GM12864 (cell line): ENCODE data around the gene SLC6A1.

Experiments used
- DNase-seq: peaks from one replicate; pipeline ENCODE4 v3.0.0-alpha.2; 2011; ENCODE audit warnings: low read depth
- H3K4me3 ChIP-seq: 2 replicates; pipeline ENCODE4 v1.5.1; 2011; ENCODE audit warnings: mild to moderate bottlenecking, low read depth, low read length, control low read depth
- CTCF ChIP-seq: IDR thresholded peaks from 2 replicates; pipeline ENCODE4 v1.5.1; 2011; ENCODE audit warnings: low read depth, mild to moderate bottlenecking, moderate library complexity, low read length, control low read depth, inconsistent platforms; ENCODE audit errors: missing control alignments

Gene SLC6A1

GRCh38 chr3:11037976-11038375, 45.4 kb downstream of the SLC6A1 start:
- no peak for TF ChIP-seq CTCF
- no peak overlapping the region for H3K4me3 ChIP-seq
- DNase-seq = no peak

GRCh38 chr3:11045536-11045935, 53.0 kb downstream of the SLC6A1 start:
- no peak overlapping the region for H3K4me3 ChIP-seq
- TF ChIP-seq CTCF = no peak
- DNase-seq = no peak

GRCh38 chr3:11047500-11047899, 55.0 kb downstream of the SLC6A1 start:
- no peak for DNase-seq
- no peak overlapping the region for H3K4me3 ChIP-seq
- TF ChIP-seq CTCF = no peak

DNA sequence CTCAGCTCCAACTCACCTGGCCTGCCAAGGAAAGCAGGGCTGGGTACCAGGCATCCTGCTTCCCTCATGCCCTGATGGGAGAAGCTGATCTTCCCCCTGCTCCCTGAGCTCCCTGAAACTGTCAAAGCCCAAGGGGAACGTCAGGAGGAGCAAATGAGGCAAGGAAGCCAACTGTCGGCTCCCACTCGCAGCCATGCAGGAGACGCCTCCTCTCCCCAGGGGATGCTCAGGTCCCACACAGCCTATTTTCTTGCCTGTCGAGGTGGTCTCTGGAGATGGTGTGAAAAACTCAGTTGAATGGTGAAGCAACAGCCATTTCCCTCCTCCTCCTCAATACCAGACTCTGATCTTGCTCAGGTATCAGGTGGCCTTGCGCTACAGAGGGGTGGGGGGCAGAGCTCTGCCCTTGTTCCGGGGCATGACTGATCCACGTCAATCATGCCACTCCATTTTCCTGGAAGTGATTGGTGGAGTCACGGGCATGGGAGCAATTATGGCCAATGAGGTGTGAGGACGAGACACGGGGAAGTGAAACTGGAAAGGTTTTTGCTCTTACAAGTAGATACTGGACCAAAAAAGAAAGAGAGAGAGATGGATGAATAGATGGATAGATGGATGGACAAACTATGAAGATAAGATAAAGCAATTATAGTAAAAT, 58.2 kb downstream of the SLC6A1 start:
- H3K4me3 ChIP-seq = no peak overlapping the region
- no peak for DNase-seq
- TF ChIP-seq CTCF = no peak

- no peak overlapping the region for H3K4me3 ChIP-seq
- TF ChIP-seq CTCF = no peak
- no peak for DNase-seq
Observed at GRCh38 chr3:11053926-11054503, 61.5 kb downstream of the SLC6A1 start.

DNA sequence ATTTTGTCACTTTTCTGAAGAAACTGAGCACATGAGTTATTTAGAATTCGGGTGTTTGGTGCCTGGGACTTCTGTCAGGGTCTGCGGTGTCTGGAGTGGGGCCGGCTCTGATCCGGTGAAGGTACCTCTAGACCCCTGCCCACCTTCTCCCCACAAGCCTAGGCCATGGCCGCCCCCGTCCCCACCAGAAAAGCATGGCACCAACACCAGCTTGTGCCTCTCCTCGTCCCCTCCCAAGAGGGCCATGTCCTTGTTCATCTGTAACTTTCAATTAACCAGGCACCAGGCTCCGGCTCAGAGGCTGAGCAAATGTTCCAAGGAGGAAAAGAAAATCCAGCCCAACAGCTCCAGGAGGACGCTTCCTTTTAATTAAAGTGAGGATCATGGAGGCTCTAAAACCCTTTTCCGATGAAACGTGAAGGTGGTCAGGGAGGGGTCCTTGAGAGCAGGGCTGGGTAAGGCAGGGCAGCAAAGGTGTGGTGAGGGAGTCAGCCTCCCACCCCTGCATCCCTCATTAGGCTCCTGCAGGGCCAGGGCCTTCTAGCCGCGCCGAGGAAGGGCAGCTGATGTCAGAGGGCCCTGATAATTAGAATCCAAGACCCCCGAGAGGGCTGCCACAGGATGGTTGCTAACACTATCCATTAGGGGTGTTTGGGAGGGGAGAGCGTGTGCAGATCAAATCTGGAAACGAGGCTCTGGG, 62.3 kb downstream of the SLC6A1 start:
- DNase-seq = no peak
- H3K4me3 ChIP-seq = no peak overlapping the region
- no peak for TF ChIP-seq CTCF

GRCh38 chr3:11055496-11055895, 62.9 kb downstream of the SLC6A1 start:
- no peak overlapping the region for H3K4me3 ChIP-seq
- no peak for TF ChIP-seq CTCF
- DNase-seq = no peak
